GM19240 (cell line): ENCODE results near the gene ROBO1.
"Not testable (repeated sequence)": the region's sequence is repeated elsewhere in the genome, so short reads cannot be mapped to it uniquely, and the experiment has no call there.

Experiments
- DNase-seq: peaks from one replicate; pipeline ENCODE4 v3.0.0; 2011; ENCODE audit warnings: low spot score; ENCODE audit not compliant: insufficient read length

ROBO1 gene

DNA sequence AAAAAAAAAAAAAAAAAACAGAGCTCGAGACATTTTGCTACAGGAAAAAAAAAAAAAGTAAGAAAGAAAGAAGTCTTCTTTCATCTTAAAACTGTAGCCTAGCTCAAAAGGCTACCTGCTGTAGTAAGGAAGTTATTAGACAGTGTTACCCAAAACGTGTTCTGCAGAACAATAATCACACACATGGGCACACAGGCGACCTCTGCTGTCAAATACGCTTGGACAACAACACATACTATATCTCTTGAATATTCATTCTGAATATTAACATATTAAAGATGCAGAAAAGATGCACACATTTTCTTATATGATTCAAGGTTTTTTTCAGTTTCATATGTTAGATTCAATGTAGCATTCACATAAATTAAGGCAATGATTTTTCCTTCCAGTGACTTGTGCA lies 215.8 kb downstream of the ROBO1 start:
- DNase-seq, result no peak

DNA sequence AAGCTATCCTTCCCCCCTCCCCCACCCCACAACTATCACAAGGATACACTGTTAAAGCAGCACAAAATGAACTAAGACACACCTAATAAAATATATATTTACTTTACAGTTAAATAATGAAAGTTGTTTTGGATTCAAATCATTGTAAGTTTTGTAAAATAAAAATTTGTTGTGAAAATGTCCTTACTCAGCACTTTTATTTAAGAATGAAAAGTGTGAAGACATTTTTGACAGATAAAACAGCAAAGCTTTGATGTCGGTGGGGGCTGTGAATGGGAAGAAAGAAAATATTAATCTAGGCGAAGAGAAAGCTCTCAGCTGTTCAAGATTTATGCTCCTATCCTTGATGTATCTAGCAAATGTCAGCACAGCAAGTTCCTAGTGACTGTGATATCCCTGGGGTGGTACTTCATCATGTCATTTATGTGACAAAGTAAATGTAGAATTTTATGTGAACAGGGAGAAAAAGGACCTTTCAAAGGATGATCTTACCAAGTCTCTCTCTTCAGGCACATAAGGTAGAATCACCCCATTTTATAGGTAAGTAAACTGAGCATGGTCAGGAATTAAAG lies 216.4 kb downstream of the ROBO1 start:
- no peak for DNase-seq

GRCh38 chr3:79543218-79543982 lies 224.4 kb downstream of the ROBO1 start:
- no peak for DNase-seq

- no peak for DNase-seq
Observed at GRCh38 chr3:79534727-79535126, 233.1 kb downstream of the ROBO1 start.

- DNase-seq, result no peak
Observed at GRCh38 chr3:79531566-79532295, 236.1 kb downstream of the ROBO1 start.

DNA sequence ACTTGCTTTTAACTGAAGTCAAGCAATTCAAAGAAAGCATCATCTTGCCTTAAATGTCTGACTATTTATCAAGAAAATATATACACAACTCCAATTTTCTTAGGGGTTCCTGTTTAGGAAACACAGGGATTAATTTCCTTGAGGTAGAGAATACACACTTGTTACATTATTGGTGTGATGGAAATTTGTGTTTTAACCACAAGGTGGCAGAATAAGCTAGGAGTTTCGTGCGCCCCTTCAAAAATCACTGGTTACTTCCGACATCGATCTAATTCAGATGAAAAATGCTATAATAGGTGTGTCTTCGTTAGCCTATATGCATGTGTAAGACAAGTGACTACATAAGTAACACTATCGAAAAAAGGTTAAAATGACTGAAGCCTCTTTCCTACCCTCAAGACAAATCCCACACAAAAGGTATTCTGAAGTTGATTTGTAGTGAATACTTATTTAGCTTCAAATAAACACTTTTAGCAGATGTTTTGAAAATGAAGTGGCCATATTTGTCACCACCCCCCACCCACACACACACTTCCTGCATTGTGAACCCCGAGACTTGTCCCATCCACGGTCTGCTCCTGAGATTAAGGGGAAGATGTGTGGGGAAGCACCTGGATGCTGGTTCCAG lies 246.5 kb downstream of the ROBO1 start:
- no peak for DNase-seq

GRCh38 chr3:79517766-79518413 lies 249.9 kb downstream of the ROBO1 start:
- DNase-seq, result no peak

GRCh38 chr3:79516795-79517194 lies 251.0 kb downstream of the ROBO1 start:
- no peak for DNase-seq

DNA sequence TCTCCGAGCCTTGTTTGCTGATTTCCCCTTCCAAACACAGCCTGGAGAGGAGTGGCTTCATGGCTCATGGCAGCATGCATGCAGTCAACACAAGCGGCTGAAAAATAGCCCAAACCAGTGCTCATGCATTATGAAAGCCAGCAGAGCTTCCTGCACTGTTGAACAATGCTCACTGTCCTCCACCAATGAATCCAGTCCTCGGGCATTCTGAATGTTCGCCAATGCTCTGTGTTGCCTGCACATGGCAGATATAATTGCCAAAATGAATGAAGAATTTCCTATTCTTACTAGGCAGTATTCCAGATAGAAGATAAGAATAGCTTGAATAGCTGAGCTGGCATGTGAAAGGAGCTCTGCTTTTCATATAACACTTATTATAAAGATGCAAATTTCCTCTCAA lies 252.7 kb downstream of the ROBO1 start:
- no peak for DNase-seq

DNA sequence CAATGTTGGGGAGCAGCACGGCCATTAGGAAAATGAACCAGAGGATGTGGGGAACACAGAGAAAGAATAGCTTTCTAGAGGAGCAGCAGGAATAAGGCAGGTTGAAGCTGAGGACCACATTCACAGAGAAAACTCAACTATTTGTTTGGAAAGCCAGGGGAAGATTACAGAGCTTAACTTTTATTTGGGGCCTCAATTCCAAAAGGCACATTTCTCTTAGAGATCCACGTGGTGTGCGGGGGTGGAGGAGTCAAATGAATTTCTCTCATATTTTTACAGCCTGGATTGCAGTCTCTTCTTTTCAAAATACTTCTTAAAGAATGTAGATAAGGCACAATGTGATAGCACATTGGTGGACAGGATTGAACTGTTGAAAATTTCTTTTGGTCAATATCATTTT lies 253.7 kb downstream of the ROBO1 start:
- no peak for DNase-seq

- DNase-seq, result no peak
Observed at GRCh38 chr3:79506751-79507150, 261.0 kb downstream of the ROBO1 start.

DNA sequence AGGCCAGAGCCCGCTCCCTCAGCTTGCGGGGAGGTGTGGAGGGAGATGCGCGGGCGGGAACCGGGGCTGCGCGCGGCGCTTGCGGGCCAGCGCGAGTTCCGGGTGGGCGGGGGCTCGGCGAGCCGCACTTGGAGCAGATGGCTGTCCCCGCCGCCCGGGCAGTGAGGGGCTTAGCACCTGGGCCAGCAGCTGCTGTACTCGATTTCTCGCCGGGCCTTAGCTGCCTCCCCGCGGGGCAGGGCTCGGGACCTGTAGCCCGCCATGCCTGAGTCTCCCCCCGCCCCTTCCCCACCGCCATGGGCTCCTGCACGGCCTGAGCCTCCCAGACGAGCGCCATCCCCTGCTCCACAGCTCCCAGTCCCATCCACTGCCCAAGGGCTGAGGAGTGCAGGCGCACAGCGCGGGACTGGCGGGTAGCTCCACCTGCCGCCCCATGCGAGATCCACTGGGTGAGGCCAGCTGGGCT lies 265.5 kb downstream of the ROBO1 start:
- not testable (repeated sequence) for DNase-seq

GRCh38 chr3:79497447-79498111 lies 270.2 kb downstream of the ROBO1 start:
- no peak for DNase-seq

- DNase-seq, result no peak
Observed at GRCh38 chr3:79491029-79491641, 276.7 kb downstream of the ROBO1 start.

DNA sequence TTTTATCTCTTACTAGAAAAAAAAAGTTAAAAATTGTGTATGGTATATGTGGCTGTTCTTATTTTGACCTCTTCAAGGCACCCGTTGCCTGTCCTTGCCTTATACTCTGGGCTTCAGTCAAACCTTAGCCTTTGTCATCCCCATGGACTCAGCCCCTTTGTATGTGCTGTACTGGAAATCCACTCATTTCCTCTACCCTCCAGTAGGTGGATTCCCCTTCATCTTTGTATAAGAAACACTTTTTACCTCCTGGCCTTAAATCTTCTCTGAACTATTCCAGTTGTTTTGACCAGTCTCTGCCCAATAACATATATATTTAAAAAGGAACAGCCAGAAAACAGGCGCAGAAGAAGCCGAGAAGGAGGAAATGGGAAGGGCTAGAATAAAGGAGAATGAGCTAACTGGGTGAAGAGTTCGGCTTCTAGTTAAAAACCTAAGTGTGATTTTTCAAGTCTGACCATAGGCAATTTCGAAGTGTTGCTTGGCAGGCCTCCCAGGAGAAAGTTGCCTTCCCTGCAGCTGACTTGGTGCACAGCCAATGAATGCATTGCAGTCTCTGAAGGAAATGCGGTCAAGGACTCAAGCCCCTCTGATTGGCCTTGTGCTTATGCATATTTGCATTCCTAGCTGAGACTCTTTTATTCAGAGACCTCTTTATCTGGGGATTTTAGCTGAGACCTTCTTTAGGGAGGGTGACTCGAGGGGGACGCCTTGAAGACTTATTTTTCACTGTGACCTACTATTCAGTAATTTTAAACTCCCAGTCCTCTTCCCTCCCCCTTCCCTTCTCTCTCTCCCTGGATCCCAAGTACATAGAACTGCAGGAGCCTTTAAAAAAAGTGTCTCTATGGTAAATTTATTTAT lies 277.4 kb downstream of the ROBO1 start:
- no peak for DNase-seq

- DNase-seq, result no peak
Observed at GRCh38 chr3:79488407-79488806, 279.4 kb downstream of the ROBO1 start.

DNA sequence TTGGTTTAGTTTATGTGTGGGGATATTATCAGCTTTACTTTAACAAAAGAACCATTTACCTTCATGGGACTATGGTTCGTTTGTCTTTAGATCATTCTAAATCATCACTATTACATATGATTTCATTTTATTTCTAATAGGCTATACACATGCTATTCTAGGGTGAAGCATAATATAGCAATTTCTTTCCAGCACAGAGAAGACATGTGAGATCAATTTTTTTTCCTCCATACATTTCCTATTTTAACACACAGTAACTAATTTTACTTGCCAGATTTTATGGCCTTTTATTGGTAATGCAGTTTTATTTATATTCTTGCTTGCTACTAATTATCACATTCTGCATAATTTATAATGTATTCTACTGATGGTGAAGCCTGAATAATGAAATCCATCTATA lies 287.1 kb downstream of the ROBO1 start:
- no peak for DNase-seq

DNA sequence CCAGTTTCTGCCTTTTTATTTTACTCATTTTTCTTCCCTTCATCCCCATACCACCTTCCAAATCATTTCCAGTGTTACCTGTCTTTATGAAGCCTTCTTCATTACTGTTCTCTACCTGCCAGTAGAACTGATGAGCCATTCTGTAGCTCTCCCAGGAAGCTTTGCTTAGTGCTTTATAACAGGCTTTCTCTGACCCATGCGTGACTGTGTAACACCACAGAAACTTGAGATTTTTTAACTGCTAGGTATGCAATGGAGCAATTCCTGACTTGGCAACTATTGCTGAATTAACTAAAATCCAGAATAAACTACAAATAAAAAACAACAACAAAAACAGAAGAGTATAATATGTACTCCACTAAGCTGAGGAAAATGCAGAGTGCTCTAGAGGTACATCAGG lies 289.2 kb downstream of the ROBO1 start:
- no peak for DNase-seq

- DNase-seq, result no peak
Observed at GRCh38 chr3:79477242-79477641, 290.6 kb downstream of the ROBO1 start.

- DNase-seq, result no peak
Observed at GRCh38 chr3:79473993-79474392, 293.8 kb downstream of the ROBO1 start.
